GM23338 (cell line): Measurements from ENCODE around the gene DHRS13. TPM values are rescaled to one million over a fixed set of nuclear protein-coding genes. Genes with fewer than 3 reads are reported as not detected.
"Not testable (repeated sequence)": the region's sequence is repeated elsewhere in the genome, so short reads cannot be mapped to it uniquely, and the experiment has no call there.

ENCODE experiments used
- ATAC-seq: fragments of 200-7000 bp; cut with Tn5 transposase; 3 replicates; pipeline ENCODE4 v1.9.1; 2020
- DNase-seq: peaks from one replicate; pipeline ENCODE4 v3.0.0-alpha.2; 2015; ENCODE audit warnings: low spot score
- H2AFZ ChIP-seq: fragments of 200-600 bp; sonication (generic); 2 replicates; pipeline ENCODE4 v1.8.0; 2016; ENCODE audit warnings: antibody characterized with exemption, mild to moderate bottlenecking, moderate library complexity
- H3F3A ChIP-seq: fragments of 200-600 bp; sonication (generic); replicated peaks from 2 replicates; pipeline ENCODE4 v1.8.0; 2017; ENCODE audit warnings: antibody characterized with exemption, mixed run types, low read depth
- H3K27ac ChIP-seq: fragments of 200-600 bp; sonication (generic); 2 replicates; pipeline ENCODE4 v1.6.1; 2016; ENCODE audit warnings: low read depth
- H3K27me3 ChIP-seq: fragments of 200-600 bp; sonication (generic); 2 replicates; pipeline ENCODE4 v1.8.0; 2016; ENCODE audit warnings: mild to moderate bottlenecking, mixed run types, moderate library complexity; ENCODE audit not compliant: insufficient read depth
- H3K36me3 ChIP-seq: fragments of 200-600 bp; sonication (generic); 2 replicates; pipeline ENCODE4 v1.8.0; 2016; ENCODE audit warnings: mild to moderate bottlenecking; ENCODE audit not compliant: insufficient read depth
- H3K4me1 ChIP-seq: fragments of 200-600 bp; sonication (generic); 2 replicates; pipeline ENCODE4 v1.8.0; 2016; ENCODE audit warnings: mild to moderate bottlenecking, moderate library complexity; ENCODE audit not compliant: insufficient read depth
- H3K4me2 ChIP-seq: fragments of 200-600 bp; sonication (generic); 2 replicates; pipeline ENCODE4 v1.7.1; 2017; ENCODE audit warnings: mixed run types
- H3K4me3 ChIP-seq: fragments of 200-600 bp; sonication (generic); 2 replicates; pipeline ENCODE4 v1.6.1; 2016; ENCODE audit warnings: mixed run types
- H3K79me2 ChIP-seq: fragments of 200-600 bp; sonication (generic); replicated peaks from 2 replicates; pipeline ENCODE4 v1.8.0; 2017; ENCODE audit warnings: mild to moderate bottlenecking; ENCODE audit not compliant: insufficient read depth
- H3K9me2 ChIP-seq: fragments of 200-600 bp; sonication (generic); 2 replicates; pipeline ENCODE4 v1.8.0; 2017; ENCODE audit not compliant: insufficient read depth
- H4K20me1 ChIP-seq: fragments of 200-600 bp; sonication (generic); replicated peaks from 2 replicates; pipeline ENCODE4 v1.8.0; 2017; ENCODE audit warnings: mild to moderate bottlenecking; ENCODE audit not compliant: insufficient read depth
- H3K27ac Mint-ChIP-seq: 2 replicates; pipeline ENCODE4 v1.8.0; 2020; ENCODE audit warnings: inconsistent platforms, mild to moderate bottlenecking, moderate library complexity, mixed read lengths
- H3K27me3 Mint-ChIP-seq: 3 replicates; pipeline ENCODE4 v1.8.0; 2022; ENCODE audit warnings: low read depth, mild to moderate bottlenecking, moderate library complexity, mixed read lengths, inconsistent platforms; ENCODE audit not compliant: insufficient read depth, poor library complexity
- H3K36me3 Mint-ChIP-seq: 3 replicates; pipeline ENCODE4 v1.8.0; 2021; ENCODE audit warnings: low read depth, mild to moderate bottlenecking, inconsistent platforms, moderate library complexity, mixed read lengths
- H3K4me1 Mint-ChIP-seq: 3 replicates; pipeline ENCODE4 v1.8.0; 2020; ENCODE audit warnings: mild to moderate bottlenecking, inconsistent platforms, mixed read lengths
- H3K4me3 Mint-ChIP-seq: 3 replicates; pipeline ENCODE4 v1.8.0; 2021; ENCODE audit warnings: moderate library complexity, mild to moderate bottlenecking, inconsistent platforms, mixed read lengths
- H3K9me3 Mint-ChIP-seq: 3 replicates; pipeline ENCODE4 v1.8.0; 2020; ENCODE audit warnings: moderate library complexity, mild to moderate bottlenecking, inconsistent platforms, mixed read lengths
- EZH2 ChIP-seq: fragments of 200-600 bp; sonication (generic); IDR thresholded peaks from one replicate; pipeline ENCODE4 v1.8.0; 2017; ENCODE audit warnings: antibody characterized with exemption, mild to moderate bottlenecking, low read depth; ENCODE audit not compliant: unreplicated experiment
- EZH2phosphoT487 ChIP-seq: fragments of 200-600 bp; sonication (generic); IDR thresholded peaks from one replicate; pipeline ENCODE4 v1.8.1; 2018; ENCODE audit warnings: antibody characterized with exemption; ENCODE audit not compliant: unreplicated experiment
- POLR2AphosphoS5 ChIP-seq: IDR thresholded peaks from 2 replicates; pipeline ENCODE4 v1.6.1; 2016; ENCODE audit warnings: antibody characterized with exemption, low read depth
- microRNA counts: library from miRNA; unstranded; fragments of <30 nt; microRNA quantifications from one replicate; lab custom pipeline; 2017
- microRNA-seq: library from miRNA; unstranded; fragments of <30 nt; microRNA quantifications from one replicate; pipeline ENCODE4, GENCODE V29; 2017
- polyA plus RNA-seq: library from polyadenylated mRNA; unstranded; fragments of >200 nt; fragmentation: Nextera tagmentation; extraction: Ambion mirVana; gene quantifications from 2 replicates; pipeline ENCODE4 v1.2.1, GENCODE V29; 2016
- total RNA-seq: library from RNA; depleted of rRNA; stranded (reverse); fragments of >200 nt; shearing (Covaris generic); gene quantifications from 2 replicates; pipeline ENCODE4 v1.2.3, GENCODE V29; 2014; rRNA removed
- TF ChIP-seq, protein P1 (sequence below), 2 experiments: fragments of 200-600 bp in 1 of 2; sonication (generic) in 1 of 2; conservative IDR thresholded peaks; 2 replicates each; pipeline versions ENCODE4 v1.5.1 to v1.6.1; 2016 to 2017; ENCODE audit warnings: antibody characterized with exemption in 2 of 2, low read depth in 2 of 2, mild to moderate bottlenecking in 2 of 2, moderate library complexity in 1 of 2

Gene DHRS13
- total and polyA plus RNA-seq, 2 experiments from 2014 or later: 5.4 to 34.2 TPM

DNA sequence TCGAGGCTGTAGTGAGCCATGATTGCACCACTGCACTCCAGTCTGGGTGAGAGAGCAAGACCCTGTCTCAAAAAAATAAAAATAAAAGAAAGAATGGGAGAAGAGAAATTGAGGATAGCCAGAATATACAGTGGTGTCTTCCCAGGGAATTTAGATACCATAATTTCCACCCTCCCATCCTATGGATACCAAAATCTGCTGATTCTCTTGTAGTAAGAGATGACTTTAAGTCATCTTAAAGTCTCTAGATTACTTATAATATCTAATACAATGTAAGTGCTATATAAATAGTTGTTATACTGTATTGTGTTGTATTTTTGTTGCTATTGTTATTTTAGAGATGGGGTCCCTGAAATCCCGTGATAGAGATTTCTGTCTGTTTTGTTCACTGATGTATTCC lies 49.6 kb downstream of the DHRS13 start:
- H3K9me2 ChIP-seq: no peaks in the 10 kb centered on the region
- Mint-ChIP-seq H3K9me3 (no peaks in the 10 kb centered on the region), H3K27me3 (peaks cover 10% of the 10 kb centered on the region), H3K27ac (no peak overlapping the region), H3K4me1 (peaks cover 4% of the 10 kb centered on the region; the same call in 2 of the 3 replicates), H3K4me3 (peak overlapping the region; percentile 38; the same call in 2 of the 3 replicates), H3K36me3 (peaks cover 21% of the 10 kb centered on the region)
- H3K27me3 ChIP-seq: no peaks in the 10 kb centered on the region
- H3K36me3 ChIP-seq: no peaks in the 10 kb centered on the region
- DNase-seq (no peak), ATAC-seq (no peak)
- peaks cover 4% of the 10 kb centered on the region for H3K4me1 ChIP-seq
- no peak overlapping the region for H3K27ac ChIP-seq
- TF ChIP-seq POLR2AphosphoS5 (no peak), EZH2 (no peak)
- 0 out of 2 replicates have a peak, but pooled peaks cover 9% of the 10 kb centered on the region for H3F3A ChIP-seq
- H2AFZ ChIP-seq: no peak overlapping the region
- no peak overlapping the region for H3K4me2 ChIP-seq
- peaks cover 13% of the 10 kb centered on the region for H3K79me2 ChIP-seq
- no peak overlapping the region for H3K4me3 ChIP-seq
- H4K20me1 ChIP-seq: no peaks in the 10 kb centered on the region

DNA sequence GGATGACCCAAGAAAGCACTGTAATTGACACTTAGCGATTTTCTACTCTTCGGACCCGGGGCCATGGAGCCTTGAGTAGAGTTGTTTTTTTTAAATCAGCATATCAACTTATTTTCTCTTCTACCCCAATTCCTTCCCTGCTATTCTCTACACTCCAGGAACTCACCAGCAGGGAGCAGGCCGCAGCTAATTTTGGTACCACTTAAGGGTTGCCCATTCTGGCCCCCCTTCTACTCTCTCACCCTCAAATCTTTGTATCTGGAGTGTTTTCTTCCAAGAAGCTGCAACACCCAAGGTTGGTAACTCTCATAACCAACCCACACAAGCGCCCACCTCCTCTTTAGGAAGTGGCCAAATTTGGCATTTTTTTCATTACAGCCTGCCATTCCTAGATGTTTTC lies 53.6 kb downstream of the DHRS13 start:
- TF ChIP-seq, protein P1, sequence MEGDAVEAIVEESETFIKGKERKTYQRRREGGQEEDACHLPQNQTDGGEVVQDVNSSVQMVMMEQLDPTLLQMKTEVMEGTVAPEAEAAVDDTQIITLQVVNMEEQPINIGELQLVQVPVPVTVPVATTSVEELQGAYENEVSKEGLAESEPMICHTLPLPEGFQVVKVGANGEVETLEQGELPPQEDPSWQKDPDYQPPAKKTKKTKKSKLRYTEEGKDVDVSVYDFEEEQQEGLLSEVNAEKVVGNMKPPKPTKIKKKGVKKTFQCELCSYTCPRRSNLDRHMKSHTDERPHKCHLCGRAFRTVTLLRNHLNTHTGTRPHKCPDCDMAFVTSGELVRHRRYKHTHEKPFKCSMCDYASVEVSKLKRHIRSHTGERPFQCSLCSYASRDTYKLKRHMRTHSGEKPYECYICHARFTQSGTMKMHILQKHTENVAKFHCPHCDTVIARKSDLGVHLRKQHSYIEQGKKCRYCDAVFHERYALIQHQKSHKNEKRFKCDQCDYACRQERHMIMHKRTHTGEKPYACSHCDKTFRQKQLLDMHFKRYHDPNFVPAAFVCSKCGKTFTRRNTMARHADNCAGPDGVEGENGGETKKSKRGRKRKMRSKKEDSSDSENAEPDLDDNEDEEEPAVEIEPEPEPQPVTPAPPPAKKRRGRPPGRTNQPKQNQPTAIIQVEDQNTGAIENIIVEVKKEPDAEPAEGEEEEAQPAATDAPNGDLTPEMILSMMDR (conservative IDR thresholded peaks at IDR 0.05; ENCODE audit: low read depth in 2 of 2): peak in 1 of 2 experiments; percentile 40; a peak in 2 of 4 replicates
- TF ChIP-seq EZH2phosphoT487: no peak
- Mint-ChIP-seq H3K9me3 (no peaks in the 10 kb centered on the region), H3K4me3 (no peak overlapping the region; the same call in 2 of the 3 replicates), H3K27ac (no peak overlapping the region), H3K36me3 (no peaks in the 10 kb centered on the region; the same call in 2 of the 3 replicates), H3K27me3 (peaks cover 2% of the 10 kb centered on the region), H3K4me1 (peaks cover 3% of the 10 kb centered on the region; the same call in 1 of the 3 replicates)
- H3K27me3 ChIP-seq: no peaks in the 10 kb centered on the region
- no peaks in the 10 kb centered on the region for H4K20me1 ChIP-seq
- H3K4me3 ChIP-seq: no peak overlapping the region
- DNase-seq: peak; percentile 52
- peak; percentile 65 for ATAC-seq
- H3K36me3 ChIP-seq: no peaks in the 10 kb centered on the region
- no peaks in the 10 kb centered on the region for H3K79me2 ChIP-seq
- H3K27ac ChIP-seq: peak overlapping the region; percentile 6; the same call in 1 of the 2 replicates
- H3K4me1 ChIP-seq: no peaks in the 10 kb centered on the region; the same call in 1 of the 2 replicates
- no peaks in the 10 kb centered on the region for H3K9me2 ChIP-seq
- peak overlapping the region; percentile 63; the same call in 1 of the 2 replicates for H2AFZ ChIP-seq
- H3K4me2 ChIP-seq: no peak overlapping the region
- H3F3A ChIP-seq: 0 out of 2 replicates have a peak, but pooled peaks cover 5% of the 10 kb centered on the region

DNA sequence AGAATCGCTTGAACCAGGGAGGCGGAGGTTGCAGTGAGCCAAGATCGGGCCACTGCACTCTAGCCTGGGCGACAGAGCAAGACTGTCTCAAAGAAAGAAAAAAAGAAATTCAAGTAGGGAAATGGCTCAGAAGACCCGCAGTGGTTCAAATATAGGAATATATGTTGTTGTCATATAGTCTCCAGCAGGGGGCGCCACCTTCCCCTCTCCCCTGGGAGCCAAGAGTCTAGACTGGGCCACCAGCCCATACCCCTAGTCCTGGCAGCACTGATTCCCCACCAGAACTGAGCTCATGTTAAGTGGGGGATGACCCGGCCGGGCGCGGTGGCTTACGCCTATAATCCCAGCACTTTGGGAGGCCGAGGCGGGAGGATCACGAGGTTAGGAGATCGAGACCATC lies 54.2 kb downstream of the DHRS13 start:
- peak; percentile 91 for ATAC-seq
- not testable (repeated sequence) for H3K9me3 Mint-ChIP-seq, H3K27ac Mint-ChIP-seq

More for the DNA sequence above, 54.2 kb downstream of the DHRS13 start:
- not testable (repeated sequence) for H3K4me3 ChIP-seq, H3K4me1 Mint-ChIP-seq, H3K27me3 ChIP-seq, H3K36me3 Mint-ChIP-seq, H3K4me1 ChIP-seq, H2AFZ ChIP-seq, H3K36me3 ChIP-seq, H3K79me2 ChIP-seq, H3K27me3 Mint-ChIP-seq, H4K20me1 ChIP-seq, H3K27ac ChIP-seq, H3F3A ChIP-seq, H3K4me2 ChIP-seq, H3K4me3 Mint-ChIP-seq, H3K9me2 ChIP-seq
- peak; percentile 60 for DNase-seq
- TF ChIP-seq, protein P1 (conservative IDR thresholded peaks at IDR 0.05; ENCODE audit: low read depth in 2 of 2): peak; percentile 73 to 84

MicroRNAs encoded within 50 kb of the gene (microRNA counts, 767-probe panel; counts per million panel counts)
- microRNA hsa-miR-144-3p (lab: Ali Mortazavi, UCI) (9,138 counts per million, percentile 64 among the panel's probes with 10 or more counts), microRNA hsa-miR-451a (lab: Ali Mortazavi, UCI) (not detected)

Small RNA genes within 50 kb of the gene (microRNA-seq; reads per million reads assigned to microRNA genes)
- gene MIR451B: not detected

Other genes with a start within 250 kb of the DHRS13 start
- gene SDF2, start 241.2 kb downstream of the DHRS13 start, total RNA-seq: 32.5 and 40.6 TPM in 2 replicates
- gene SDF2, start 241.2 kb downstream of the DHRS13 start, polyA plus RNA-seq: 40.9 and 54.6 TPM in 2 replicates
- gene SUPT6H, start 240.9 kb downstream of the DHRS13 start, total RNA-seq: 47.1 and 70.7 TPM in 2 replicates
- 17.8 and 22.2 TPM in 2 replicates for gene SUPT6H, start 240.9 kb downstream of the DHRS13 start, polyA plus RNA-seq
- gene PROCA1, start 191.2 kb downstream of the DHRS13 start, total RNA-seq: 10.0 and 11.3 TPM in 2 replicates
- 14.4 and 14.9 TPM in 2 replicates for gene PROCA1, start 191.2 kb downstream of the DHRS13 start, polyA plus RNA-seq
- 381 and 394 TPM in 2 replicates for gene RAB34, start 185.2 kb downstream of the DHRS13 start, total RNA-seq
- gene RAB34, start 185.2 kb downstream of the DHRS13 start, polyA plus RNA-seq: 174 and 184 TPM in 2 replicates
- 592 and 656 TPM in 2 replicates for gene RPL23A, start 183.1 kb downstream of the DHRS13 start, total RNA-seq
- gene RPL23A, start 183.1 kb downstream of the DHRS13 start, polyA plus RNA-seq: 1,994 and 2,198 TPM in 2 replicates
- gene TLCD1, start 176.8 kb downstream of the DHRS13 start, total RNA-seq: 16.9 and 26.5 TPM in 2 replicates
- 47.0 and 47.7 TPM in 2 replicates for gene TLCD1, start 176.8 kb downstream of the DHRS13 start, polyA plus RNA-seq
- 13.2 and 14.9 TPM in 2 replicates for gene NEK8, start 174.3 kb downstream of the DHRS13 start, total RNA-seq
- gene NEK8, start 174.3 kb downstream of the DHRS13 start, polyA plus RNA-seq: 8.9 and 10.0 TPM in 2 replicates
- 117 and 152 TPM in 2 replicates for gene TRAF4, start 159.1 kb downstream of the DHRS13 start, total RNA-seq
- gene TRAF4, start 159.1 kb downstream of the DHRS13 start, polyA plus RNA-seq: 59.0 and 63.5 TPM in 2 replicates
- 78.5 and 87.3 TPM in 2 replicates for gene FAM222B, start 60.3 kb downstream of the DHRS13 start, total RNA-seq
- 61.8 and 63.7 TPM in 2 replicates for gene FAM222B, start 60.3 kb downstream of the DHRS13 start, polyA plus RNA-seq
- gene ERAL1, start 48.1 kb downstream of the DHRS13 start, total RNA-seq: 118 and 121 TPM in 2 replicates
- 77.1 and 77.5 TPM in 2 replicates for gene ERAL1, start 48.1 kb downstream of the DHRS13 start, polyA plus RNA-seq
- 66.1 and 66.3 TPM in 2 replicates for gene FLOT2, start 5.3 kb downstream of the DHRS13 start, total RNA-seq
- 49.8 and 51.0 TPM in 2 replicates for gene FLOT2, start 5.3 kb downstream of the DHRS13 start, polyA plus RNA-seq
- 41.0 and 45.4 TPM in 2 replicates for gene PHF12, start 48.4 kb upstream of the DHRS13 start, total RNA-seq
- gene PHF12, start 48.4 kb upstream of the DHRS13 start, polyA plus RNA-seq: 19.7 and 20.8 TPM in 2 replicates
- 3.1 and 6.5 TPM in 2 replicates for gene SEZ6, start 103.0 kb upstream of the DHRS13 start, total RNA-seq
- gene SEZ6, start 103.0 kb upstream of the DHRS13 start, polyA plus RNA-seq: 1.0 TPM in 2 replicates
- 34.6 and 42.8 TPM in 2 replicates for gene PIPOX, start 140.1 kb upstream of the DHRS13 start, total RNA-seq
- gene PIPOX, start 140.1 kb upstream of the DHRS13 start, polyA plus RNA-seq: 22.2 and 22.6 TPM in 2 replicates